Neural crest cell (in vitro differentiated cells): ENCODE data around the gene AFTPH. TPM values are rescaled to one million over a fixed set of nuclear protein-coding genes. Genes with fewer than 3 reads are reported as not detected.

Experiments
- DNase-seq: peaks from one replicate; pipeline ENCODE4 v3.0.0; 2021; ENCODE audit warnings: low read depth, mixed read lengths, low spot score
- H3K27ac Mint-ChIP-seq: one replicate; pipeline ENCODE4 v1.8.0; 2021; ENCODE audit warnings: mild to moderate bottlenecking, mixed read lengths; ENCODE audit not compliant: unreplicated experiment
- H3K27me3 Mint-ChIP-seq: 2 replicates; pipeline ENCODE4 v1.8.0; 2021; ENCODE audit warnings: low read depth, mild to moderate bottlenecking, mixed read lengths
- H3K36me3 Mint-ChIP-seq: 2 replicates; pipeline ENCODE4 v1.8.0; 2021; ENCODE audit warnings: low read depth, mild to moderate bottlenecking, mixed read lengths
- H3K4me1 Mint-ChIP-seq: 2 replicates; pipeline ENCODE4 v1.8.0; 2021; ENCODE audit warnings: mixed read lengths
- H3K4me3 Mint-ChIP-seq: one replicate; pipeline ENCODE4 v1.8.0; 2021; ENCODE audit warnings: mild to moderate bottlenecking, mixed read lengths
- H3K9me3 Mint-ChIP-seq: 2 replicates; pipeline ENCODE4 v1.8.0; 2021; ENCODE audit warnings: mixed read lengths
- CTCF ChIP-seq: fragments of 200-600 bp; sonication (generic); conservative IDR thresholded peaks from 2 replicates; pipeline ENCODE4 v1.5.0; 2021; ENCODE audit warnings: antibody characterized with exemption, mild to moderate bottlenecking
- total RNA-seq: library from RNA; stranded (reverse); gene quantifications from 2 replicates; pipeline ENCODE4 v1.2.1, GENCODE V29; 2021

Gene AFTPH
- total RNA-seq, 1 donor from 2014 or later, result 17.3 TPM

- no peak for DNase-seq
- H3K27me3 Mint-ChIP-seq, result no peaks in the 10 kb centered on the region
These were observed 22.2 kb upstream of the AFTPH start for GRCh38 chr2:64501946-64502345.

GRCh38 chr2:64502860-64503259 lies 21.3 kb upstream of the AFTPH start:
- no peaks in the 10 kb centered on the region for H3K4me1 Mint-ChIP-seq
- DNase-seq, result no peak
- no peaks in the 10 kb centered on the region for H3K36me3 Mint-ChIP-seq
- no peaks in the 10 kb centered on the region for H3K27me3 Mint-ChIP-seq
- no peaks in the 10 kb centered on the region for H3K9me3 Mint-ChIP-seq
- TF ChIP-seq CTCF, result no peak
- no peak overlapping the region for H3K4me3 Mint-ChIP-seq
- no peak overlapping the region for H3K27ac Mint-ChIP-seq

More at GRCh38 chr2:64501946-64502345, 22.2 kb upstream of the AFTPH start:
- Mint-ChIP-seq H3K36me3 (no peaks in the 10 kb centered on the region), H3K9me3 (no peaks in the 10 kb centered on the region), H3K4me3 (no peak overlapping the region), H3K4me1 (no peaks in the 10 kb centered on the region), H3K27ac (no peak overlapping the region)
- no peak for TF ChIP-seq CTCF

DNA sequence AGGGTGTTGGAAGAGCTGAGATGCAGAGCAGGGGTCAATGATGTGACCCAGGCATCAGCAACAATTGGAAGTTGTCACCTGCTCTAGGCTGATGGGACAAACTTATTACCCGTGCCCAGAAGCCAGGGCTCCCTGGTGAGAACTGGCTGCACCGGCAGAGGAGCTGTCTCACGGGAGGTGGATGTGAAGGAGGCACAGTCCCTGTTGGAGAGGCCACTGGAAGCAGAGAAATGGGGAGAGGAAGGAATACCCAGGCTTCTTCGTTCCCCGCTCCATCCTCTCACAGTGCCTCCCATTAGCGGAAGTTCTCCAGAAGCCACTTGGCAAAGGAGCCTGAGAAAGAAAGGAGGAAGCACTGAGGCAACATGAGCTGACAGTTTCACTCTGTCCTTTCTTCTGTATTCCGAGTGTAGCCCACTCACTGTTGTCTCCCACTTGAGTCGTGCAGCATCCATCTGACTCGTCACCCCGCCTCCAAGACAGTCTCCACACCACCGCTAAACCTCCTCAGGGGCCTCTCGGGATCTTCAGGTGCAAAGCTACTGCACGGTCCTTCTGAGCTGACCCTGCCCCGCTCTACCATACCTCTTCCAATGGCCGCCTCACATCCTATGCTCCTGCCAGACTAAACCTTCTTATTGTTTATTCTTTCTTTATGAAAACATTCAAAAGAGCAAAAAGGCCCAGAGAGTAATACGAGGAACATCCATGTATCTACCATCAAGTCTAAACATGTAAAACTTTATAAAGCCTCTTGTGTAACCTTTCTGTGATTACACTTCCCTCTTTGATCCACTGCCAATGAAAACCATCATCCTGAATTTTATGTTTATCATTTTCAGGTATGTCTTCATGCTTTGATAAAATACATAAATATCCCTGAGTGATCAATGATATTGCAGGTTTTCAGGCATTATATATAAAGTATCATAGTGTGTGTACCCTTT lies 19.1 kb upstream of the AFTPH start:
- Mint-ChIP-seq H3K27me3 (no peaks in the 10 kb centered on the region), H3K4me1 (no peaks in the 10 kb centered on the region)
- no peak for TF ChIP-seq CTCF

DNA sequence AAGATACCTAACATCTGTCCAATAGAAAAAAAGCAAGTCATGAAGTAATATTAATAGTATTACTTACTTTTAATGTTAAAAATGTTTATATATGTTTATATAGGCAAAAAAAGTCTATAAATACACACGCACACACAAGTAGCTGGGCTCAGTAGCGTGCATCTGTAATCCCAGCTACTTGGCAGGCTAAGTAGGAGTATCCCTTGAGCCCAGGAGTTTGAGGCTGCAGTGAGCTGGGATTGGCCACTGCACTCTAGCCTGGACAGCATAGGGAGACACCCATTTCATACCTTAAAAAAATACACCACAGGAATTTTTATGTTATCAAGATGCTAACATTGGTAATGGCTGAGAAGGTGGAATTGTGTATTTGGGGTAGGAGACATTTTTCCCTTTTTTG lies 17.4 kb upstream of the AFTPH start:
- DNase-seq, result no peak
- no peaks in the 10 kb centered on the region for H3K4me1 Mint-ChIP-seq
- H3K9me3 Mint-ChIP-seq, result no peaks in the 10 kb centered on the region
- H3K27ac Mint-ChIP-seq, result no peak overlapping the region
- H3K4me3 Mint-ChIP-seq, result no peak overlapping the region
- TF ChIP-seq CTCF, result no peak
- no peaks in the 10 kb centered on the region for H3K36me3 Mint-ChIP-seq
- no peaks in the 10 kb centered on the region for H3K27me3 Mint-ChIP-seq

More for the DNA sequence above, 19.1 kb upstream of the AFTPH start:
- H3K9me3 Mint-ChIP-seq, result no peaks in the 10 kb centered on the region
- no peak overlapping the region for H3K27ac Mint-ChIP-seq
- DNase-seq, result no peak
- H3K4me3 Mint-ChIP-seq, result no peak overlapping the region
- no peaks in the 10 kb centered on the region for H3K36me3 Mint-ChIP-seq

- peaks cover 6% of the 10 kb centered on the region for H3K27me3 Mint-ChIP-seq
- DNase-seq, result no peak
- no peak for TF ChIP-seq CTCF
- H3K4me3 Mint-ChIP-seq, result no peak overlapping the region
- H3K4me1 Mint-ChIP-seq, result no peaks in the 10 kb centered on the region
- no peak overlapping the region for H3K27ac Mint-ChIP-seq
- H3K36me3 Mint-ChIP-seq, result peaks cover 5% of the 10 kb centered on the region
- peaks cover 5% of the 10 kb centered on the region for H3K9me3 Mint-ChIP-seq
These were observed 10.1 kb upstream of the AFTPH start for GRCh38 chr2:64514008-64514407.
